GM21737 (cell line): ENCODE measurements around the gene LPIN3.

Source experiments
- ATAC-seq: cut with Tn5 transposase; IDR thresholded peaks from one replicate; pipeline ENCODE4 v1.9.1; 2021; ENCODE audit warnings: mild to moderate bottlenecking, moderate library complexity; ENCODE audit not compliant: unreplicated experiment

LPIN3 gene

GRCh38 chr20:41390889-41391288 is 50.3 kb downstream of the LPIN3 start:
- no peak for ATAC-seq

GRCh38 chr20:41391587-41392001 is 51.0 kb downstream of the LPIN3 start:
- no peak for ATAC-seq

GRCh38 chr20:41392295-41392694 is 51.7 kb downstream of the LPIN3 start:
- ATAC-seq, result no peak

GRCh38 chr20:41392871-41393704 is 52.5 kb downstream of the LPIN3 start:
- ATAC-seq, result no peak

GRCh38 chr20:41393705-41394066 is 53.1 kb downstream of the LPIN3 start:
- no peak for ATAC-seq

GRCh38 chr20:41394081-41394480 is 53.5 kb downstream of the LPIN3 start:
- ATAC-seq, result no peak

- ATAC-seq, result no peak
These were observed 54.5 kb downstream of the LPIN3 start for GRCh38 chr20:41394931-41395666.

GRCh38 chr20:41395667-41396664 is 55.3 kb downstream of the LPIN3 start:
- ATAC-seq, result no peak

GRCh38 chr20:41398408-41398807 is 57.8 kb downstream of the LPIN3 start:
- no peak for ATAC-seq

- no peak for ATAC-seq
These were observed 63.0 kb downstream of the LPIN3 start for GRCh38 chr20:41403604-41404003.

GRCh38 chr20:41405436-41405835 is 64.8 kb downstream of the LPIN3 start:
- no peak for ATAC-seq

GRCh38 chr20:41406353-41406752 is 65.7 kb downstream of the LPIN3 start:
- no peak for ATAC-seq

- no peak for ATAC-seq
These were observed 66.3 kb downstream of the LPIN3 start for GRCh38 chr20:41406896-41407444.

- ATAC-seq, result no peak
These were observed 67.0 kb downstream of the LPIN3 start for GRCh38 chr20:41407607-41408006.

- no peak for ATAC-seq
These were observed 67.7 kb downstream of the LPIN3 start for GRCh38 chr20:41408156-41408794.

- ATAC-seq, result no peak
These were observed 68.4 kb downstream of the LPIN3 start for GRCh38 chr20:41408986-41409385.
